HG02642 (cell line): ENCODE data around the gene ME1.
"Not testable (repeated sequence)": the region's sequence is repeated elsewhere in the genome, so short reads cannot be mapped to it uniquely, and the experiment has no call there.

Experiments
- ATAC-seq: cut with Tn5 transposase; IDR thresholded peaks from one replicate; pipeline ENCODE4 v1.9.1; 2021; ENCODE audit warnings: mild to moderate bottlenecking; ENCODE audit not compliant: unreplicated experiment, poor library complexity

ME1 gene

DNA sequence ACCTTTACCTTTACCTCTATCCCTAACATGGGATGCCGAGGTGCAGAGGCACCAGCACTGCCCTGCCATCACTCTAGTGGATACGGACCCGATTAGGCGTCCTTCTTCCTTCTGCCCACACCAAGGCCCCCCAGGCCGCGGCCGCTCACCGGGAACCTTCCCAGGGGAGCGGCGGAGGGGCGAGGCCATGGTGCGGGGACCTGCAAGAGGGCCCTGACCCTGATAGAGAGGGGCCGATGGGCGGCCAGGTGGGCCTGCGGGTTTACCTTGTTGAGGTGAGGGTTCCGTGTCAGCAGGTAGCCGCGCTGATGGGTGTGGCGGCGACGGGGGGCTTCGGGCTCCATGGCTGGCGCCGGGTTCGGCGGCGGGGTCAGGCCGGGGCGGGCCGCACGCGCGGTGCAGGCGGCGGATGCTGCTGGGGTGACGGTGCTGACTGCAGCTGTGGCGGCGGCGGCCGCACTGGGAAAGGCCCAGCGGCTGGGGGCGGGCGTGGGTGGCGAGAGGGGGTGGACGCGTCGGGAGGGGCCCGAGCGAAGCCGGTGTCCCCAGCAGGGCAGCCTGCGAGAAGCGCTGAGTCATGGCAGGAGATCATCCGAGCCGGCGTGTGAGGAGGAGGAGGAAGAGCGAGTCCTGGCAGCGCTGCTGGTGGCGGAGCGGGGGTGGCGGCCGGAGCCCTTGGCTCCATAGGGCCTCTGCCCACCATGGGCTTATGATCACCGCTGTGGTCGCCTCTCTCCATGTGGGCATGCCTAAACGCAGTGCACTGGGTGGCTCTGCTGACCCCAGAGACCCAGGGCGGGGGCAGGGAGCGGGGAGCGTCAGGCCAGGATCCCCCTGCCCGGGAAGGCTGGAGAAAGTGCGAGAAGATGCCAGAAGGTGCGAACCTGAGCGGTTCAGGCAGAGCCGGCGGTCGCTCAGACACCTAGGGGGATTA lies at the start of gene ME1:
ME1 (minus strand) TSS at position 441 of the 934 bp plus-strand sequence; CDS start at position 344, 97 bp downstream.
- ATAC-seq: peak; percentile 87

DNA sequence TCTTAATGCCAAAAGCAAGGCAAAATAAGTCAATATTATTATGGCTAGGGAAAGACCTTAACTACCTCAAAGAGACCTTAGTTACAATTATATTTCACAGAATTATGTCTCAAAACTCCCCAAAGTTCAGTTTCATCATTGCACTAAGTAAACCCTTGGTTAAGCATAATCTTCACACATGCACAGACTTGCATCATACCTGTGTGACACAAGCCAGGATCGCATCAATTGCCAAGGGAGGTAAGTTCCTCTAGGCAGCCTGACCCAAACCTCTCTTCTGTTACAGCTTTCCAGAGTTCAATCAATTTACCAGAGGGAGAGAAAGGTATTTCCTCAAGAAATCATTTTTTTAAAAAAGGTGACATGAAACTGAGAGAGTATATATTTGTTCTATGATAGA lies 49.6 kb upstream of the ME1 start:
- no peak for ATAC-seq

GRCh38 chr6:83479389-83479788 lies 48.5 kb upstream of the ME1 start:
- no peak for ATAC-seq

- no peak for ATAC-seq
These were observed 46.1 kb upstream of the ME1 start for GRCh38 chr6:83476971-83477370.

GRCh38 chr6:83474309-83474708 lies 43.5 kb upstream of the ME1 start:
- no peak for ATAC-seq

- no peak for ATAC-seq
These were observed 41.9 kb upstream of the ME1 start for GRCh38 chr6:83472767-83473166.

- ATAC-seq: no peak
These were observed 39.7 kb upstream of the ME1 start for GRCh38 chr6:83470587-83470986.

GRCh38 chr6:83470001-83470400 lies 39.1 kb upstream of the ME1 start:
- ATAC-seq: no peak

DNA sequence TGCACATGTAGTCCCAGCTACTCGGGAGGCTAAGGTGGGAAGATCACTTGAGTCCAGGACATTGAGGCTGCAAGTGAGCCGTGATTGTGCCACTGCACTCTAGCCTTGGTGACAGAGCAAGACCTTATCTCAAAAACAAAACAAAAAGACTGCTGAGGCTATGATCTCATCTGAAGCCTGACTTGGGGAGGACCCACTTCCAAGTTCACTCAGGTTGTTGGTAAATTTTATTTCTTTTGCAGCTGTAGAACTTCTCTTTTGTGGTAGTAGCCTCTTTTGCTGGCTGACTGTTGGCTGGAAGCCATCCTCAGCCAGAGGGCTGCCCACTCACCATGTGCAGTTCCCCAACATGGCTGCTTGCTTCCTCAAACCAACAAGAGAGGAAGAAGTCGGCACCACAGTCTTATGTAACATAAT lies 36.8 kb upstream of the ME1 start:
- ATAC-seq: no peak

DNA sequence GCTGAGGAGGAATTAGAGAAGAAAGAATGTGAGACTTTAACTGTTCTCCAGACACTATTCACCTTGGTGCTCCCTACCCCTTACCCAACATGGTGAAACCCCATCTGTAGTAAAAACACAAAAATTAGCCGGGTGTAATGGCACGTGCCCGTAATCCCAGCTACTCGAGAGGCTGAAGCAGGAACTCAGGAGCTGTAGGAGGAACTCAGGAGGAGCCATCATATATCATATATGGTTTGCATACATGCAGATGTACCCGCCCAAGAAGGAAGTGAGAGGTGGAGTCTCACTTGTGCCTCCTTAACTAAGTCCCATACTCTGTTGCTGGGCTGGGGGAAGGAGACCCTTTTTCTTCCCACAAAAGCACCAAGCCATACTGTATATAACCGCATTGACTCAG lies 35.5 kb upstream of the ME1 start:
- no peak for ATAC-seq

- ATAC-seq: no peak
These were observed 33.7 kb upstream of the ME1 start for GRCh38 chr6:83464381-83465140.

DNA sequence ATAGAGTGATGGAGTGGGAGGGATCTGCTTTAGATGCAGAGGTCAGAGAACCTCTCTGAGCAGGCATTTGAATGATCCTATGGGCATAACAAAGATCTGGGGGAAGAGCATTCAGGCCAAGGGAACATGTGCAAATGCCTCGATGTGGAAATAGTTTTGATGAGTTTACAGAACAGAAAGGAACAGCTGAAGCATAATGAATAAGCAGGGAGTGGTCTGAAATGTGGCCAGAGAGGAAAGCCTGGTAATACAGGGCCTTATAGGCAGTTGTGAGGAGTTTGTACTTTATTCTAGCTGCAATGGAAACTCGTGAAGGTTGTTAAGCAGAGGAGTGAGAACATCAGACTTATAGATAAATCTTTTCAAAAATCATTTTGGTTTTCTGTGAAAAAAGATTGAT lies 33.0 kb upstream of the ME1 start:
- no peak for ATAC-seq

DNA sequence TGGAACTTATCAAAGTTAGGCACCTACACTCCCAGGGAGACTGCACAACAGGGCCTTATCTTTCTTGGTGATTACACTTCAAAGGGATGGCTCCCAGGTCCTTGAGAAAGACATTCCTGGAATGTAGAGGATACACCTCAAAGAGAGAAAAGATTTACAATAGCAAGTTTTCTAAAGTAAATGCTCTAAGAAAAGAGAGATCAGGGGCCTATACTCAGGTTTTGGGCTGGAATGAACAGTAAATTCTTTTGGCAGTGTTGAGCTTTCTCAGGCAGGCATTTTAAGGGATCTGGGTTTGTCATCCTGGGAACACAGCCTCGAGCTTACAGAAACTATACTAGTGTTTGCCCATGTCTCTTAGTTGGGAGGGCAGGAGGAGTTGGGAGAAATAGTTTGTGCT lies 31.7 kb upstream of the ME1 start:
- no peak for ATAC-seq

- no peak for ATAC-seq
These were observed 30.6 kb upstream of the ME1 start for GRCh38 chr6:83461438-83461837.

DNA sequence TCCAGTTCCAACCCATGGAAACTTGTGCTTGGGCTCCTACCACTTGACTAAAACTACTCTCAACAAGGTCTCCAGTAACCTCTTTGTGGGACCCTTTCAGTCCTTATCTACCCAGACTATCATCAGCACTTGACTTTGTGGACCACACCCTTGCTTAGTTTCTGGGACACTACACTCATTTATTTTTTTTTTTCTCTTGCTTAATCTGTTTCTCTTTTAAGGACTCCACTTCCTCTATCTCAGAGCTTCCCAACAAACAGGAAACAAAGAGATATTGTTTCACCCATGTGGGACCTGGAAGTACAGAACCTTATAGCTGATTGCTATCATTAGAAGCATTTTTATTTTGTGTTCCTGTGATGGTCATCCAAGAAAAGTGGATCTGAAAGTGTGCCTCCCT lies 28.8 kb upstream of the ME1 start:
- ATAC-seq: no peak

GRCh38 chr6:83450015-83450414 lies 19.2 kb upstream of the ME1 start:
- not testable (repeated sequence) for ATAC-seq

DNA sequence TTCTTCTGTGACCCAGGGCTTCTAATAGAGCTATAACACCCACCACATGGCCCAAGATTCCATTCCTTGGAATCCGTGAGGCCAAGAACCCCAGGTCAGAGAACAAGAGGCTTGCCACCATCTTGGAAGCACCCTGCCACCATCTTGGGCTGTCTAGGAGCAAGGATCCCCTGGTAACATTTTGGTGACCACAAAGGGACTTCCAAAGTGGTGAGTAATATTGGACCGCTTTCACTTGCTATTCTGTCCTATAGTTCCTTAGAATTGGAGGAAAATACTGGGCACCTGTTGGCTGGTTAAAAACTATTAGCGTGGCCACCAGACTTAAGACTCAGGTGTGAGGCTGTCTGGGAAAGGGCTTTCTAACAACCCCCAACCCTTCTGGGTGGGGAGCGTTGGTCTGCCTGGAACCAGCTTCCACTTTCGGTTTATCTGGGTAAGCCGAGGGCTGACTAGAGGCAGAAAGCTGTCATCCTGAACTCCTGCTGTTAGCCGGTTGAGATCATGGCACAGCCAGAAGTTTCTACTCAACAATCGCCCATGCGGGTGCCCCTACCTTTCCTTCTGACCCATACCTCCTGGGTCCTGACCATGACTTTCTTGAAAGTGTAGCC lies 13.3 kb upstream of the ME1 start:
- not testable (repeated sequence) for ATAC-seq

- no peak for ATAC-seq
These were observed 12.7 kb upstream of the ME1 start for GRCh38 chr6:83443516-83443915.

GRCh38 chr6:83442752-83443151 lies 11.9 kb upstream of the ME1 start:
- no peak for ATAC-seq

DNA sequence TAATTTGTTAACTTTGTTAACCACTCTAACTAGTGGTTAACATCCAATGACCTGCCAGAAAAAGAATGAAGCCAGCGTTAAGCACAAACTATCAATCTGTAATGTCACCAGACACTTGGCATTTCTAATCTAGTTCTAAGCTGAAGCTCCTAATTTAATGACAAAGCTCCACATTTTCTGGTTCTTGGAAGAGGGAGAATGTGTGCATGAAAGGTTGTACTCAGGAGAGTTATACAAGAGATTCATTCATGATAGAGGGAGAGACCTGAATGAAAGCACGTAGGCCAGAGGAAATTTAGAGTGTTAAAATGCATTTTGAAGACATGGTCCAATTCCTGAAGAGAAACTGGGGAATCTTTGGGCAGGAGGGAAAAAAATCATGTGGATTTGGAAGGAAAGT lies 8.3 kb upstream of the ME1 start:
- ATAC-seq: no peak

GRCh38 chr6:83436674-83437073 lies 5.8 kb upstream of the ME1 start:
- no peak for ATAC-seq
